ENCODE data around the gene TMUB2. TPM values are rescaled to one million over a fixed set of nuclear protein-coding genes. Genes with fewer than 3 reads are reported as not detected.

The TMUB2 gene
- total and polyA plus RNA-seq, 4 donors, result 12.2 to 18.8 (median 14.0) TPM

GRCh38 chr17:44219616-44220212 lies 32.9 kb downstream of the TMUB2 start, which contains the start of gene UBTF:
Gene UBTF, minus strand, starts transcription at chr17:44219675. Its CDS starts 1,446 bp downstream, at chr17:44218229.
- DNase-seq (ENCODE audit: low spot score), result peak; percentile 71

More at GRCh38 chr17:44219616-44220212, 32.9 kb downstream of the TMUB2 start, which contains the start of gene UBTF:
- Histone ChIP-seq H3K9ac (ENCODE audit: low read depth in 1 of 2, low read length in 2 of 2) (peak within 1 kb of the TSS; percentile 66 to 80), H3K36me3 (ENCODE audit: control insufficient read depth in 4 of 4, insufficient read depth in 3 of 4, low read depth in 1 of 4, low read length in 3 of 4) (peaks cover 7 to 21% (median 18%) of the 10 kb centered on the region in 4 donors), H3K4me3 (ENCODE audit: low read depth in 1 of 3, low read length in 3 of 3) (peak within 1 kb of the TSS; percentile 64 to 93 (median 76)), H3K4me1 (ENCODE audit: control insufficient read depth in 4 of 4, insufficient read depth in 4 of 4, low read length in 3 of 4) (peaks cover 17 to 45% (median 39%) of the 10 kb centered on the region in 4 donors), H3K27ac (ENCODE audit: low read depth in 1 of 2, low read length in 2 of 2) (peak within 1 kb of the TSS; percentile 93 to 94), H3K9me3 (ENCODE audit: control insufficient read depth in 4 of 4, low read length in 3 of 4) (no peaks in the 10 kb centered on the region), H3K27me3 (ENCODE audit: control insufficient read depth in 4 of 4, insufficient read depth in 4 of 4, low read length in 3 of 4) (no peaks in the 10 kb centered on the region)
- TF ChIP-seq TAF1 (conservative IDR thresholded peaks at IDR 0.05), result no peak
- no peak for TF ChIP-seq REST (IDR thresholded peaks at IDR 0.05)
- no peak for TF ChIP-seq RXRA (IDR thresholded peaks at IDR 0.05)
- TF ChIP-seq FOXA1 (IDR thresholded peaks at IDR 0.05), result no peak
- TF ChIP-seq JUND (IDR thresholded peaks at IDR 0.05), result no peak
- no peak for TF ChIP-seq CTCF (IDR thresholded peaks at IDR 0.05; ENCODE audit: low read depth, low read length, missing input control)
- TF ChIP-seq MAX (IDR thresholded peaks at IDR 0.05), result no peak
- no peak for TF ChIP-seq ZBTB33 (IDR thresholded peaks at IDR 0.05)
- TF ChIP-seq GABPA (IDR thresholded peaks at IDR 0.05 in 1 of 2, conservative IDR thresholded peaks at IDR 0.05 in 1 of 2), result no peak
- TF ChIP-seq NR2F2 (IDR thresholded peaks at IDR 0.05), result no peak
- no peak for TF ChIP-seq EGR1 (IDR thresholded peaks at IDR 0.05; ENCODE audit: low read depth in 2 of 2)
- no peak for TF ChIP-seq YY1 (IDR thresholded peaks at IDR 0.05)
- no peak for TF ChIP-seq ATF3 (IDR thresholded peaks at IDR 0.05)
- TF ChIP-seq SP1 (IDR thresholded peaks at IDR 0.05), result no peak
- TF ChIP-seq FOXA2 (IDR thresholded peaks at IDR 0.05), result no peak
- TF ChIP-seq RAD21 (IDR thresholded peaks at IDR 0.05), result no peak
- no peak for TF ChIP-seq HNF4A (conservative IDR thresholded peaks at IDR 0.05)
- no peak for TF ChIP-seq HNF4G (IDR thresholded peaks at IDR 0.05)
- WGBS, result under 1% methylated on average over 76 of the region's 76 CpGs

All from liver (tissue), 9 donors.